ENCODE results near the gene ANKFN1. TPM values are rescaled to one million over a fixed set of nuclear protein-coding genes. Genes with fewer than 3 reads are reported as not detected.

ANKFN1 gene
- total RNA-seq, 3 donors from 2014 or later: 4.1 to 12.8 (median 5.6) TPM

DNA sequence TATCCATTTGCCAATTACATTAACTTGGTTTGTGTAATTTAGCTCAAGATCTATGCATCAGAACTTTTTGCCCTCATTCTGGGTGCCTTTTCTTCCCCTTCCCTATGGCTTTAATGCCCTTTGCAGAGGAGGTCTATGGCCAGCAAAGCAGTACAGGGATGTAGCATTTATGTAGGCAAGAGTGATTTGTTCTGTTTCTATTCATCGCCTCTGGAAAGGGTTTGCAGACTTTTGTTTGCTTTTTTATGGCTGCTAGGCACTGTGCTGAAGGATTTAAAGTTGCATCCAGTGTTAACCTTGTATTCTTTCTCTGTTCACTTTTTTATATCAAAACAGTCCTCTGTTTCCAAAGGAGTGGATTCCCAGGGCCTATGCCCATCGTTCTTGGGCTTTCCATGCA lies 78.0 kb downstream of the ANKFN1 start:
- no peak for DNase-seq (ENCODE audit: low spot score in 2 of 2)
- no peak overlapping the region for H3K27ac ChIP-seq
- no peaks in the 10 kb centered on the region for H3K36me3 ChIP-seq
- TF ChIP-seq POLR2A (IDR thresholded peaks at IDR 0.05): no peak
- no peak for TF ChIP-seq CTCF (IDR thresholded peaks at IDR 0.05)
- TF ChIP-seq POLR2AphosphoS5 (IDR thresholded peaks at IDR 0.05): no peak
- intact Hi-C loops (cut with DNase I; ENCODE audit: low total_unique reads): no loop called here
- no peaks in the 10 kb centered on the region for H3K4me1 ChIP-seq
- H3K27me3 ChIP-seq: no peaks in the 10 kb centered on the region
- no peaks in the 10 kb centered on the region for H3K9me3 ChIP-seq
- no peak overlapping the region for H3K4me3 ChIP-seq

- intact Hi-C loops (cut with DNase I; ENCODE audit: low total_unique reads): no loop called here
- no peaks in the 10 kb centered on the region for H3K4me1 ChIP-seq
- H3K9me3 ChIP-seq: no peaks in the 10 kb centered on the region
- no peak for DNase-seq (ENCODE audit: low spot score in 2 of 2)
- TF ChIP-seq CTCF (IDR thresholded peaks at IDR 0.05): no peak
- no peak for TF ChIP-seq POLR2A (IDR thresholded peaks at IDR 0.05)
- TF ChIP-seq POLR2AphosphoS5 (IDR thresholded peaks at IDR 0.05): no peak
- H3K27ac ChIP-seq: no peak overlapping the region
- H3K4me3 ChIP-seq: no peak overlapping the region
- H3K36me3 ChIP-seq: no peaks in the 10 kb centered on the region
- H3K27me3 ChIP-seq: no peaks in the 10 kb centered on the region
Measured at GRCh38 chr17:56231693-56232092, 78.4 kb downstream of the ANKFN1 start.

DNA sequence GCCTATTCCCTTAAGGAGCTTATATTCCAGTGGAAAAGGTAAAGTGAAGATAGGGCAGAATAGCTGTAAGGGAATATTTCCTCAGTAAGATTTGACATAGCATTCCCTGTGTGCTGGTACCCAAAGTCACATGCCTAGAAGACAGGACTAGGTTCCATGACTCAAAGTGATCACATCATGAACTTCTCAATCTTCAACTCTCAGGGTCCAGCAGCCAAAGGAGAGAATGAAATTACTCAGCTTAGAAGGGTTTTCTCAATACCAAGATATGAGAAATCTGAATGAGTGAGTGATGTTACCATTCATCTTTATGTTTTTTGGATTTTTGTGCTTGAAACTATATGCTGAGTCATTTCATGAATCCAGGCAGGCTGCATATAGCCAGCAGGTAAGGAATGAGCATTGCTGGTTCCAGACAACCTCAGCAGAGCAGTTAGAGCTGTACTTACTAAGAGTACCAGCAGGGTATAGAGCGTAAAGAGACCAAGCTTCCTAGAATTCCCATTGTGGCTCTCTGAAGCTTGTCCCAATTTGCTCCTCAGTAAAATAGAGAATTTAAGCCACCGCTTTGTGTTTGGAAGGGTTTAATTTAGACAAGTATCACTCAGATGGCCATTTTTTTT lies 91.1 kb downstream of the ANKFN1 start:
- H3K27ac ChIP-seq: no peak overlapping the region
- peaks cover 0 to 4% of the 10 kb centered on the region in 2 donors for H3K27me3 ChIP-seq
- no peak for TF ChIP-seq POLR2AphosphoS5 (IDR thresholded peaks at IDR 0.05)
- TF ChIP-seq CTCF (IDR thresholded peaks at IDR 0.05): no peak
- no peak for TF ChIP-seq POLR2A (IDR thresholded peaks at IDR 0.05)
- no peaks in the 10 kb centered on the region for H3K4me1 ChIP-seq
- no peak for DNase-seq (ENCODE audit: low spot score in 2 of 2)
- H3K36me3 ChIP-seq: no peaks in the 10 kb centered on the region
- no peak overlapping the region for H3K4me3 ChIP-seq
- intact Hi-C loops (cut with DNase I; ENCODE audit: low total_unique reads): no loop called here
- H3K9me3 ChIP-seq: no peaks in the 10 kb centered on the region

DNA sequence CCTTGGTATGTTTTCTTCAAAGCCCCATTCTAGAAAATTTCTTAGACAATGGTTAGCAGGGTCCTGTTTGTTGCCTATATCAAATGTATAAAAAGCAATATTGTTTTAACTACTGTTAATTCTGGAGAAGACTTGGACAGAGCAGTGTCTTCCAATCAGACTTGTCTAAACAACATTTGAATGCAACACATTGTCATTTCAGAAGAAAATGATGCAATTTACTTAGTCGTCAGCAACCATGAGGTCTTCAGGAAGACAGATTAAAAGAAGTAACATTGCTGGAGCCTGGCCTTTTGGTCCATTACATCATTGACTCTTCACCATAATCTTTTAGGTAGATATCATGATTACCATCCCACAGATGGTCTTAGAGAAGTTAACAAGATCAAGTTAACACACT lies 94.5 kb downstream of the ANKFN1 start:
- Histone ChIP-seq H3K27ac (no peak overlapping the region), H3K9me3 (no peaks in the 10 kb centered on the region), H3K36me3 (no peaks in the 10 kb centered on the region), H3K27me3 (peaks cover 0 to 4% of the 10 kb centered on the region in 2 donors), H3K4me1 (no peaks in the 10 kb centered on the region), H3K4me3 (no peak overlapping the region)
- no peak for DNase-seq (ENCODE audit: low spot score in 2 of 2)
- TF ChIP-seq POLR2A (IDR thresholded peaks at IDR 0.05) (no peak), POLR2AphosphoS5 (IDR thresholded peaks at IDR 0.05) (no peak), CTCF (IDR thresholded peaks at IDR 0.05) (no peak)
- intact Hi-C loops (cut with DNase I; ENCODE audit: low total_unique reads): no loop called here

- H3K36me3 ChIP-seq: no peaks in the 10 kb centered on the region
- TF ChIP-seq POLR2AphosphoS5 (IDR thresholded peaks at IDR 0.05) (no peak), POLR2A (IDR thresholded peaks at IDR 0.05) (no peak), CTCF (IDR thresholded peaks at IDR 0.05) (no peak)
- intact Hi-C loops (cut with DNase I; ENCODE audit: low total_unique reads): no loop called here
Measured at GRCh38 chr17:56257075-56257474, 103.8 kb downstream of the ANKFN1 start.

More at GRCh38 chr17:56257075-56257474, 103.8 kb downstream of the ANKFN1 start:
- no peak overlapping the region for H3K4me3 ChIP-seq
- H3K9me3 ChIP-seq: no peaks in the 10 kb centered on the region
- H3K27ac ChIP-seq: no peak overlapping the region
- no peaks in the 10 kb centered on the region for H3K4me1 ChIP-seq
- DNase-seq (ENCODE audit: low spot score in 2 of 2): no peak
- no peaks in the 10 kb centered on the region for H3K27me3 ChIP-seq

Data from breast epithelium (tissue), 4 donors.